ENCODE data around the gene CHMP4B.
A peak's percentile ranks its signal among the peaks of the same experiment; 100 is the strongest.

CHMP4B gene

DNA sequence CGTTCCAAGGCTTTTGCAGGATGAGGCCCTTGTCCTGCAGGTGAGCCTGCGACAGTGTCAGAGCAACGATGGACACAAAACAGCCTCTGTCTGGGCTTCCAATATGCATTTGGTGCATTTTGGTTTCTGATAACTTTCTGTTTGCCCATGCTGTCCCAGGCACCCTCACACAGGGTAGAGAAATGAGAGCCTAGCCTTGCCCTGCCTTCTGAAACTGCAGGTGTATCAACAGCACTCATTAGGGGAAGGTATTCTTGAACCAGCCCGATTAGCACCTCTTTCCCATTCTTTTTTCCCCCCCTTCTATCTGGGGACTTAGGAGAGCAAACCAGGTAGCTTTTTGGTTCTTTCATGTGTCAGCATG is 30.3 kb downstream of the CHMP4B start:
- DNase-seq = no peak

DNA sequence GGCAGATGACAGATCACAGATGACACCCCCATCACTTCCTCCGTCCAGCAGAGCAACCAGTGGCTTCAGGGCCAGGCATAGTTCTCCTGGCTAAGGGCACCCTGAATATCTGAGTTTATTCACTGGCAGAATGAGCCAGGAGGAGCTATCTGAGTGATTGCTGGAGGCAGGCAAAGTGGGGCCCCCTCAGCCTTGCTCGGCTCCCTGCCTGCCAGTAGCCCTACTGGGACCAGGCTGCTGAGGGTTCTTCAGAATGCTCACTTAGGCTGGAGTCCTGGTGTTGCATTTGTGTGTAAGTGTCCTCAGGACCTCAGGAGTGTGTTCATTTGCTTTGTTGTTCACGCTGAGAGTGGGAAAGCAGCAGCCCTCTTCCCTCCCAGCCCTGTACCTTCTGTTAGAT is 31.2 kb downstream of the CHMP4B start:
- no peak for DNase-seq

DNA sequence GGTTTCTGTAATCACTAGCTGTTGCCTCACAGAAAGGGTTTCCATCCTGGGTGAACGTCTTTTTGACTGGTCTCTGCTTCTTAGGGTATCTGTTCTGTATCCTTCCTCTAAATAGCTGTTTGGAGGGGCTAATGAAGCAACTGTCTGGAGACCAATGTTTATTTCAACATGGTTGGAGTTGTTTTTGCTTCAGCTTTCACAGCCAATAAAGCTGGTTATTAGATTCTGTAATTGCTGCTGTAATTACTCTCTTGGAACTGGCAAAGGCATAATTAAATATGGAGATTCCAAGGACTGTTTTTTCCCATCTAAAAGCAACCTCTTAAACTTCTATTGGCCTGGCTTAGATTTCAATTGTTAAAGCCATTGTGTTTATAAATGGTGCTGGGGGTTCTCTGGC is 31.9 kb downstream of the CHMP4B start:
- no peak for DNase-seq

DNA sequence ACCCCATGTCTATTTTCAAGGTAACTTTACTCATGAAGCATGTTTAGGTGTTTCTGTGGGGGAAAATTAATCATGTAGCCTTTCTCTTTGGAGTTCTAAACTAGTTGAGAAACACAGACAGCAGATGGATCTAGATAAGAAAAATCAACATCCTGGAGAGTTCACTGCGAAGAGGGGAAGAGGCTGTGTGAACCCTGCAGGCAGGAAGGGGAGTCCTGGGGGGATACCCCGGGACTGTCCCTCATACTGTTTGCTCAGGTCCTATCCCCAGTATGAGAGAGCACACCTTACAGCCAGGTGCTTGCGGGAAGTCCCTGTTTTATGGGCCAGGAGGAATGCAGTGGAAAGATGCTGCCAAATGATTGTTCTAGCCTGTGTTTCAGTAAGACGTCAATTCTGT is 32.7 kb downstream of the CHMP4B start:
- DNase-seq = no peak

DNA sequence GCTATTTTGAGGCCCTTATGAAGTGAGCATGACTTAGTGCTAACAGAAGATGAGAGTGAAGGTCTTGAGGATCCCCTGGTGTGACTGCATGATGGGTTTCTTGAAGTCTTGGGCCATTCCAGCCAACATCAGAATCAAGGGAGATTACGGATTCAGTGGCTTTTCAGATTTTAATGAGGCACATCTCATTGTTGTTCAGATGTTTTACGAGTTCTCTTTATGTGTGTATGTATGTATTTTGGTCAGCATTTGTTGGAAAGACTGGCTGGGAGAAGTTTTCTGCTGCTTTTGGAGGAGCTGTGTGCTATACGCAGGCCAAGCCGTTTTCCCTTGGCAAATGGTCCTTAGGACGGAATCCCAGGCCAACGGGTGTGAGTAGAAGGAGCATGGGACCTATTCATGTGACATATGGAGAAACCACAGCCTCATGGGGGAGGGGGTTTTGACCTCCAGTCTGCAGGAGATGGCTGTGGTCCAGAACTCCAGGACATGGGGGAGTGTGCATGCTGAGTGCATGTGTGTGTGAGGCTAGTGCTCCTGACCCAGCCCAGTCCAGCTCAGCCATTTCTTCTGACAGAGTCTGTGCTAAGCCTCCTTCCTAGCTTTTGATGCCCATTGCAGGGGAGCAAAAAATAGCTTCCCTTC is 35.3 kb downstream of the CHMP4B start:
- DNase-seq = no peak

DNA sequence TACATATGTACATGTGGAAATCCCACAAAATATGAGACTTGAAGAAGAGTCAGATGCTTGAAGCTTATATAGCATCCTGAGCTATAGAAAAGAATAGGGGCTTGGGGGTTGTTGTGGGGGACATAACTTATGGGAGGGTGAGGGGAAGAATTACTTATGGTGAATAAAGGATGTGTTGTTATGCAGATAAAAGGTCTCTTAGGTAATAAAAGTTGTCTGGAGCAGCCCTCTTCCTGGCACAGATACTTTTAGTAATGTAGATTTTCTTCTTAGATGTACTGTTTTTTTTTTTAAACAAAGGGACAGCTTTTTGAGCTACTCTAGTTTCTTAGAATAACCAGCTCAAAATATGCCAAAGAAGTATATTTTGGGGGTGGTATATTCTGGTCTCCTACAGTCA is 35.9 kb downstream of the CHMP4B start:
- DNase-seq = no peak

DNA sequence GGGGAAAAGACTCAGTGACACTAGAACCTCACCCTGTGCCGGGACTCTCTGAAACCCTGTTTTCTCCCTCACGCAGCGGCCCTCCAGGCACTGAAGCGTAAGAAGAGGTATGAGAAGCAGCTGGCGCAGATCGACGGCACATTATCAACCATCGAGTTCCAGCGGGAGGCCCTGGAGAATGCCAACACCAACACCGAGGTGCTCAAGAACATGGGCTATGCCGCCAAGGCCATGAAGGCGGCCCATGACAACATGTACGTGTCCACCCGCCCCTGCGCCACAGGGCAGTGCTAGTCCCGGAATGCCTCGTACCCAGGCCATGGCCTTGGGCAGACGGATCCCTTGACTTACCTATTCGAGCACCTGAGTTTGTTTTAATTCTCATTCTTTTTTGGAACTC is 37.2 kb downstream of the CHMP4B start:
- no peak for DNase-seq

DNA sequence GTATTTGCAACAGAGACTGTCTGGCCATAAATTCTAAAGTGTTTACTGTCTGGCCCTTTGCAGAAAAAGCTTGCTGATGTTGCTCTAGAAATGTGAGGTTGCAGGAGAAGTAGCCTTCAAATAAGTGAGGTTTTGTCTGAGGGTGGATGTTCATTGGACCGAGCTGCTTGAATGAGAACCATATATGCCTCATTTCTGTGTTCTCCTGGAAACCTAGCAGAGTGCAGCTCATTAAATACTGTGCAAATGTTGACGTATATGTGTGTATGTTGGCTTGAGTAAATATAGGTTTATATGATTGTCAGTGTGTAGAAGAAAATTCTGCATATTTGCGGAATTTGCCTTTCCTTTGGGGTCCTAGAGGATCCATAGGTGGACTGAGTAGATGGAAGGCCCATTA is 39.0 kb downstream of the CHMP4B start:
- DNase-seq = no peak

DNA sequence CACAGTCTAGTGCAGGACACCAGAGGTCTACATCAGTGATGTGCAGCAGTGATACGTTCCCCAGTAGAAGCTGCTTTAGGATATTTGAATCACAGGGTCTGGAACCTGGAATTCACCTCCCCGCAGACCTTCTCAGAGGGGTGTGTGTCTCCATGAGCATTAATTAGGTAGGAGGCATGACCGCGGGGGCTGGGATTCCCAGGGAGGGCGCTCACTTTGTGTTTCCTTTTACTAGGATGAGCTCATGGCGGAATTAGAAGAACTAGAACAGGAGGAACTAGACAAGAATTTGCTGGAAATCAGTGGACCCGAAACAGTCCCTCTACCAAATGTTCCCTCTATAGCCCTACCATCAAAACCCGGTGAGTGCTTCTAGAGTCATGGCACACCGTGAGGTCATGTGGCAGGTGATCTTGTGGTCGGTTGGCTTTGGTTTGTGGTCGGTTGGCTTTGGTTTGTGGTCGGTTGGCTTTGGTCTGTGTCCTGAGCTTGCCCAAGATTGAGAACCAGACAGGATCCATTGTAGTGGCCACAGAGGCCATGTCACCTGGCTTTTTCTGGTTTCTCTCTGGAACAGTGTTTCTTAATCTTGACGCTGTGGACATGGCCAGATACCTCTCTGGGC is 40.8 kb downstream of the CHMP4B start:
- no peak for DNase-seq

DNA sequence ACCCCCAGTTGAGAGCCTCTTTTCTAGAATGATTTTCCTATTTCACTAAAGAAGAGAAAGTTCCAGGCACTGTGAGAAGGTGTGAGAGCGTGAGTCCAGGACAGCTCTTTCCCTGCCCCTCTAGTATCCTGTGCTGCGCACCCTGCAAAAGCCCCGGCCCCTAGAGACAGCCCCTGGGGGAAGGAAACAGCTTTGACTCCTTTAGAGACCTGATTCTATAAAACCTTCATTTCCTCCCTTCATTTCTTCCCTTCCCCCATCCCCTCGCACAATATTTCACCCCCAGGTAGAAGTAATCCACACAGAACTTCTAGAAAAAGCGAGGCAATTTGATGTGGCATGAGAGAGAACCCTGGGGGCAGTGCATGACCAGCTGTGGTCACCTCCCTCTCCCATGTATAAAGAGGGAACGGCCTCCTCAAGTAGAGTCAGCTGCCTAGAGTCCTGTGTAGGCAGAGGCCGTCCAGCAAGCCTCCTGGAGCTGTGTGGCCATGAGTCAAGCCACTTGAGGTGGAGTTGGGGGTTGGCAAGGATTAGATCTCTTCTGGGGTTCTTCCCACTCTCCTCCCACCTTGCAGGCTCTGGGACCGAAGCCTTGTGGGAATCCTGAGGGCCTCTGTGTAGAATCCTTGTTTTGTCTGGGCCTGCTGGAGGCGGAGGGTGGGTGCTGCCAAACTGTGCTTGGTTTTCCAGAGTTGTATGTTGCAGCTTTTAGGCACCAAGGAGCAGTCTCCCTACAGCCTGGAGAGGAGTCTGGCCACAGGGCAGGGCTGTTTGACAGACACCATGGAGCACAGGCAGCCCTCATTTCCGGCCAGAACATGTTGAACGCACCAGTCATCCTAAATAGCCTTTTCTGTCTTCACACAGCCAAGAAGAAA is 41.7 kb downstream of the CHMP4B start:
- no peak for DNase-seq

DNA sequence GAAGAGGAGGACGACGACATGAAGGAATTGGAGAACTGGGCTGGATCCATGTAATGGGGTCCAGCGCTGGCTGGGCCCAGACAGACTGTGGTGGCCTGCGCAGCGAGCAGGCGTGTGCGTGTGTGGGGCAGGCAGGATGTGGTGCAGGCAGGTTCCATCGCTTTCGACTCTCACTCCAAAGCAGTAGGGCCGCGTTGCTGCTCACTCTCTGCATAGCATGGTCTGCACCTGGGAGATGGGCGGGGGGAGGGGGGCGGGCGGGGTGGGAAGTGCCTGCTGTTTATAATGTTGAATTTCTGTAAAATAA is 42.3 kb downstream of the CHMP4B start:
- no peak for DNase-seq

DNA sequence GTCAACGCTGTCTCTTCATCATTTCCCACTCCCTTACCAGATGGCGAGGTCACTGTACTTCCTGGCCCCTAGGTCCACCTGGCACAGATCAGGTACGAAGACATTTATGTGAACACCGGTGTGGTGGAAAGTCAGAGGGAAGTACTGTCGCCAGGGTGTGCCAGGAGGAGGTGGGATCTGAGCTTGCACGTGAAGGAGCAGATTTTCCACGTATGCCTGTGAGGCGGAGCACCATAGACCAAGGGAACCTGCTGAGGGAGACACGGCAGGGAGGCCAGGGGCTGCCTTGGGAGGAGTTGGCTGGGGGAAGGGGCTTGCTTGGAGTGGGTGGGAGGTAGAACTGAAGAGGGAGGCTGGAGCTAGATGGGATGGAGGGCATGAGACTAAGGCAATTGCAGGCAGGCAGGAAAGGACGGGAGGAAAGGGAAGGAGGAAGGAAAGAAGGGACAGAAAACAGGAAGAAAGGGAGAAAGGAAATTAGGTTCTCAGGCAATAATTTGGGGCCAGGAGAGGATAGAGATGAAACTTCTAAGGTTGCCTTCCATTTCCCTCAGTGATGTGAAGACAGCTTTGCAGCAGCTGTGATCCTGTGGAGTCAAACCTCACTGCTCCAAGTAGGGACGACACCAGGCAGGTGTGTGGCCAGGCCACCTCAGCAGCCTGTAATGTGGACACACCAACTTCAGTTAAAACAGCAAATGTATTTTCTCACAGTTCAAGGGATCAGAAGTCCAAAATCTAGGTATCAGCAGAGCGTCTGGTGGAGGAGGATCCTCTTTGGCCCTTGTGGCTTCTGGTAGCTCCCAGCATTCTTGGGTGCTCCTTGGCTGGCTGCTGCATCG is 46.8 kb downstream of the CHMP4B start:
- DNase-seq = no peak

DNA sequence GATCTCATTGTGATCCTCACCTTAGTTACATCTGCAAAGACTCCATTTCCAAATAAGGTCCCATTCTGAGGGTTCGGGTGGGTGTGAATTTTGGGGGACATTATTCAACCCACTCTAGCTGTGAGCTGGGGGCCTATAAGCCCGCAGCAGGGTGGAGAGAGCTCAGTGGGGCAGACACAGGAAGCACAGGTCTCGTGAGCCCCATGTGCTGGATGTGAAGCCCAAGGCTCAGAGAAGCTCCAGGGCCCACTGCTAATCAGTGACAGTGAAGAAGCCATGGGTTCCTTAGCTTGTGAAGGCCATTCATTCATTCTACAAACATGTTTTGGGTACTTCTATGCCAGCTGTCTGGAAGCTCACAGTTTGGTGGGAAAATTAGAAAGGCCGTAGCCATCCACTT is 47.5 kb downstream of the CHMP4B start:
- DNase-seq = no peak

DNA sequence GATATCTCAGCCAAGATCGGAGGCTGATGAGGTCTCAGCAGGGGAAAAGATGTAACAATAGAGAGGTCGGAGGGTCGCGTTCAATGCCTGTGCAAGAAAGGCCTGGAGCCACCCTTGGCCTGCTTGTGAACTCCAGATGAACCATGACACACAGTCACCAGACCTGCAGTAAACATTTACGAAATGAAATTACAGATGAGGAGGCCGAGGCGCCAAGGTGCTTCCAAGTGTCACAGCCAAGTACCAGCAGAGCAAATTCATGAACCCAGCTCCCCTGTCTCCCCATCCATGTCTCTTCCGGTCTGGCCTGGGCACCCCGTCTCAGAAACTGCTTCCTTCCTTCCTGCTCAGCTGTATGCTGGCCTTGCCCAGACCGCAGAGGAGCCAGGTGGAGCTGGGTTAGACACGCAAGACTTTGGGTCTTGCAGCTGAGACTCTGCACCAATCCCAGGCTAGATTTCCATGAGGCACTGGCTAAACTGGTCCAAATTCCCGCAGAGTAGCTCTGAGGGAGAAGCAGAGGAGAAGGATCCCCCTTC is 48.1 kb downstream of the CHMP4B start:
- no peak for DNase-seq

DNA sequence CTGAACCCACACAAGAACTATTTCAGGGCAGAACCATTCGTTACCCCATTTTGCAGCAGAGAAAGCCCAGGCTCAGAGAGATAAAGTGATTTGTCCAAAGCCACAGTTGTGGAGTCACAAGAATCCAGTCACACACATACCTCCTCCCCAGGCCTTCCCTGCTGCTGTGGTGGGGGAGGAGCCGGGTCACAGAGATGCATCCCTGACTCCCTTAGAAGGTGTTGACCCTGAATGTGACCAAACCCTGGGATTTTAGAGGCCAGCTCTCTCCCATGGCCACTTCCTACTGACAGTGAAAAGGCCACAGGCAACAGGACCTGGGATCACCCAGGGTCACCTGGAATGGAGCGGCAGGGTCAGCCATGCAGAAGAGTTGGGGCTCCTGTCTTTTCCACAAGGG is 48.6 kb downstream of the CHMP4B start:
- DNase-seq = no peak

DNA sequence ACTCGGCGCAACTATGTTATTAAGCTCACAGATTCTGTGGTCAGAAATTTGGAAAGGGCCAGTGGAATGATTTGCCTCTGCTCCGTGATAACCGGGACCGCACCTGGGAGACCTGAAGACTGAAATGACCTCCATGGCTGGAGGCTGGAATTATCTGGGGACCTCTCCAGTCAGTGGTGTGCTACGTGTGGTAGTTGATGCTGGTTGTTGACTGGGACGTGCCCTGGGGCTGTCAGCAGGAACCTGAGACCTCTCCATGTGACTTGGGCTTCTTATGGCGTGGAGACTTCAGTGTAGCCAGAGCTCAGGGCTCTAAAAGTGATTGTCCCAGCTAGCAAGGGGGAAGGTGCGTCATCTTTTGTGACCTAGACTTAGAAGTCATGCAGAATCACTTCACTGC is 50.3 kb downstream of the CHMP4B start:
- no peak for DNase-seq

DNA sequence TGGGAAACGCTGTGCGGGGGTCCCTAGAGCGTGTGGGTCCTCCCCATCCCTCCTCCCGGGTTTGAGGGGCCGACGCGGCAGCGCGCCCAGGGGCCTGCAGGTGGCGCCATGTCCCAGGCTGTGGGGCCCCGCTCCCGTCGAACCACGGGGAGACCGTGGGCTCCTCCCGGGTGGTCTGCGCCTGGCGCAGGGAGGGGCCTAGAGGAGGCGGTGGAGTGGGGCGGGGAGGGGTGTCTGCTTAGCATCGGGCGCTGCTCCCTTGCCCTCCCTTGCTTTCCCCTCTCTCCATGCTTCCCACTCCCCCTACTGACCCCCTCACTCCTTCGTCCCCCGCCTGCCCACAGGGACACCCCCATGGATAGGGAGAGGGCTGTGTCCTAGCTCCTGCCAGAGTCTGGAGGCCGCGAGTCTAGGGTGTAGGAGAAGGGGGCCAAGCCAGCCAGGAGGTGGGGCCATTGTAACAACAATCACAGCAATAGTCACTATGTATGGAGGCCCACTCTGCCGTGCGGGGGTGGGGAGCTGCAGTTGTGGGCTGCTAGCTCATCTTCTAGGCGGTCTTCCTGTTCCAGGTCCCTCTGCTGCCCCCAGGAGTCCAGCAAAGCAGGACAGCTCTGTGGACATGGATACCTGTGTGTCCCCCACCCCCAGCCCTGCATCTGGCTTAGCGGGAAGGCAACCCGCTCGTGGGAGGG is 51.7 kb downstream of the CHMP4B start:
- peak; percentile 24 for DNase-seq

DNA sequence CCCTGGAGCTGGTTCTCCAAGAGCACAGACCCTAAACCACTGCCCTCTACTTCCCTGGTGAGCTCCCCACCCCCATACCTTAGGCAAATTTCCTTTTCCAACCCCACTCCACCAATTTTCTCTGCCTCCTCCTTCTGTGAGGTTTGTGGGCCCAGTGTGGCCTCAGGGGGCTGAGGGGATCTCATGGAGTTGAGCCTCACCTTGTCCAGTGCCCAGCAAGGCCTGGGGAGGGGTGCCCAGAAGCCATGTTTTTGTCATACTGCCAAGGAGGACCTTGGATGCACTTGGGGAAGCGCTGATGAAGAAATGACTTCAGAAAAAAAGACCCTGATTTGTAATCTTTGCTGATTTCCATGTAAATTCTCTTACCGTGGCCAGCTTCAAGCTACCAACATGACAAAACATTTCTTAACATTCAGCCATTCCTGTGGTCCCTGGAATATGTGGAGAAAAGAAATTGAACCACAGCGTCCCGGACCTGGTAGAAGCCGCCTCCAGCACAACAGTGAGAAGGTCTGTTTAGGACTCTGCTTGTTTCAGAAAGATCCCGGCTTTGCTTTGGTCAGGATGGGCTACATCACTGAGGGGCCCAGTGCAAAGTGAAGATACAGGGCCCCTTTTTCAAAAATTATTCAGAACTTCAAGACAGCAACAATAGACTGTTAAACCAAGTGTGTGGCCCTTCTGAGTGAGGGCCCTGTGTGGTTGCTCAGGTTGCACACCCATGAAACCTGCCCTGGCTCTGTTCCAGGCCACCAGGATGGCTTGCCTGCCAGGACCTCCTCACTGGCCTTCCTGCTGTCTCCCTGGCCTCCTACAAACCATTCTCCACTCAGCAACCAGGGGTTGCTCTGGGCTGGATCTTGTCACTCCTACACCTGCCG is 52.5 kb downstream of the CHMP4B start:
- DNase-seq = no peak

DNA sequence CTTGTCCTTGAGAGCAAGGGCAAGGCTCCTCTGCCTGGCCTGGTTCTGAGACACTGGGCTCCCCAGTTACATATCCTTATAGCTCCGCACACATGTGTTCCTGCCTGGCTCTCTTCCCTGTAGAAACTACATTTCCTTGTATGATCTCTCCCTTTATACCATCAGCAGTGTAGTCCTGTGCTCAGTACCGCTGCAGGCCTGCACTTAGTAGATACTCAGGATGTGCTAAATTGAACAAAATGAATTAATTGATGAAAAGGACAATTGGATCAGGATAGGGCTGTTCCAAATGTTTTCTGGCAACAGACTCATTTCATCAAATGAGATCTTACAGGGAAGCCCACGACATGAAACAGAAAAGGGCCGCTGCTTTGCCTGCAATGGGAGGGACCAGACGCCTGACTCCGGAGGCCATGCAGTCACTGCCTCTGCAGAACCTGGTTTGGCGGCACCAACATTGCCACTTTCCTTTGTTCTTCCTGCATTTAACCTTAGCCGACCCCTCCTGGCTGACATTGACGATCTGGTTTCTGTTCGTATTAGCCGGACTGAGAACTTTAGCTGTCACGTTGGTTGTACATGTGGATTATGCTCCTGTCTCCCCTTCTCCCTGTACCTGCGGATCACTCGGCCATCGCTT is 53.3 kb downstream of the CHMP4B start:
- DNase-seq = no peak

DNA sequence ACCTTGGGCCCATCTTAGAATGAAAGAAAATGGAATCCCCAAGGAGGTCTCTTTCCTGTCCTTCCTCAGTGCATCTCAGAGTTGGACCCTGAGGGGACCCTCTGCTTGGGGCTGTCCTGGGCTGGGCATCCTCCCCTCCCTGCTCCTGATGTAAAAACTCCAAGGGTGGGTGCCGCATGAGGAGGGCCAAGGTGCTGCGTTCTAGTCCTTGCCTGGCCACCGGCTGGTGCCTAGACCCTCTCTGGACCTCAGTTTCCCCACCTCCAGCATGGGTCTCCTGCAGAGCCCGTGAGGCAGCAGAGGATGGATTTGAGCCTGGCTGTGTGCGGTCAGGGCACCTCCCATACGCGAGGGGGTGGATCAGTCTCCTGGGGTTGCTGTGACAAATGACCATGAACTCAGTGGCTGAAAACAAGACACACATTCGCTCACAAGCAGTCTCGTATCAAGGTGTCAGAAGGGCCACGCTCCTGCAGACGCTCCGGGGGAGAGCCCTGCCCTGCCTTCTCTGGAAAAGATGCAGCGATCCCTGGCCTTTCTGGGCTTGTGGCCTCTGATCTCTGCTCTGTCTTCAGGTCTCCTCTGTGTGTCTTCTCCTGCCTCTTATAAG is 54.7 kb downstream of the CHMP4B start:
- DNase-seq = no peak
